Karpas-422 (cell line): ENCODE results near the gene IQSEC1. TPM values are rescaled to one million over a fixed set of nuclear protein-coding genes. Genes with fewer than 3 reads are reported as not detected.

ENCODE experiments used
- DNase-seq: peaks from one replicate; pipeline ENCODE4 v3.0.0-alpha.2; 2015
- H2AFZ ChIP-seq: fragments of 200-600 bp; sonication (generic); 2 replicates; pipeline ENCODE4 v1.6.1; 2014; ENCODE audit warnings: antibody characterized with exemption, low read length, mixed read lengths
- H3K27ac ChIP-seq: fragments of 200-600 bp; sonication (generic); 2 replicates; pipeline ENCODE4 v1.5.1; 2014; ENCODE audit warnings: mild to moderate bottlenecking, low read length, moderate library complexity
- H3K27me3 ChIP-seq: fragments of 200-600 bp; sonication (generic); 2 replicates; pipeline ENCODE4 v1.6.1; 2014; ENCODE audit warnings: low read length, mixed read lengths
- H3K36me3 ChIP-seq: fragments of 200-600 bp; sonication (generic); 2 replicates; pipeline ENCODE4 v1.6.1; 2014; ENCODE audit warnings: low read length, mixed read lengths; ENCODE audit not compliant: insufficient read depth
- H3K4me1 ChIP-seq: fragments of 200-600 bp; sonication (generic); 2 replicates; pipeline ENCODE4 v1.6.1; 2014; ENCODE audit warnings: mild to moderate bottlenecking, low read length, mixed read lengths
- H3K4me2 ChIP-seq: fragments of 200-600 bp; sonication (generic); 2 replicates; pipeline ENCODE4 v1.6.1; 2014; ENCODE audit warnings: low read length, low read depth, mild to moderate bottlenecking; ENCODE audit not compliant: poor library complexity, severe bottlenecking
- H3K4me3 ChIP-seq: fragments of 200-600 bp; sonication (generic); 2 replicates; pipeline ENCODE4 v1.5.1; 2014; ENCODE audit warnings: mild to moderate bottlenecking, antibody characterized with exemption, low read length, mixed read lengths
- H3K79me2 ChIP-seq: fragments of 200-600 bp; sonication (generic); 2 replicates; pipeline ENCODE4 v1.6.1; 2014; ENCODE audit warnings: mild to moderate bottlenecking, low read length, mixed read lengths
- H3K9ac ChIP-seq: fragments of 200-600 bp; sonication (generic); 2 replicates; pipeline ENCODE4 v1.6.0; 2014; ENCODE audit warnings: low read length
- H3K9me2 ChIP-seq: fragments of 200-600 bp; sonication (generic), shearing (Covaris generic); replicated peaks from 2 replicates; pipeline ENCODE4 v1.6.0; 2014; ENCODE audit warnings: mild to moderate bottlenecking, low read length, moderate library complexity; ENCODE audit not compliant: insufficient read depth
- H3K9me3 ChIP-seq: fragments of 300-700, 200-600 bp; sonication (generic); 2 replicates; pipeline ENCODE4 v1.6.1; 2014; ENCODE audit warnings: low read length, mixed read lengths
- H4K20me1 ChIP-seq: fragments of 200-600 bp; sonication (generic); 2 replicates; pipeline ENCODE4 v1.6.1; 2014; ENCODE audit warnings: mild to moderate bottlenecking, antibody characterized with exemption, low read length, low read depth; ENCODE audit not compliant: insufficient read depth
- total RNA-seq: library from RNA; depleted of rRNA; stranded (reverse); fragments of >200 nt; shearing (Covaris generic); gene quantifications from 2 replicates; pipeline ENCODE4 v1.2.3, GENCODE V29; 2014; ENCODE audit warnings: low replicate concordance

The IQSEC1 gene
- total RNA-seq, 1 experiment from 2014 or later = 4.7 TPM

DNA sequence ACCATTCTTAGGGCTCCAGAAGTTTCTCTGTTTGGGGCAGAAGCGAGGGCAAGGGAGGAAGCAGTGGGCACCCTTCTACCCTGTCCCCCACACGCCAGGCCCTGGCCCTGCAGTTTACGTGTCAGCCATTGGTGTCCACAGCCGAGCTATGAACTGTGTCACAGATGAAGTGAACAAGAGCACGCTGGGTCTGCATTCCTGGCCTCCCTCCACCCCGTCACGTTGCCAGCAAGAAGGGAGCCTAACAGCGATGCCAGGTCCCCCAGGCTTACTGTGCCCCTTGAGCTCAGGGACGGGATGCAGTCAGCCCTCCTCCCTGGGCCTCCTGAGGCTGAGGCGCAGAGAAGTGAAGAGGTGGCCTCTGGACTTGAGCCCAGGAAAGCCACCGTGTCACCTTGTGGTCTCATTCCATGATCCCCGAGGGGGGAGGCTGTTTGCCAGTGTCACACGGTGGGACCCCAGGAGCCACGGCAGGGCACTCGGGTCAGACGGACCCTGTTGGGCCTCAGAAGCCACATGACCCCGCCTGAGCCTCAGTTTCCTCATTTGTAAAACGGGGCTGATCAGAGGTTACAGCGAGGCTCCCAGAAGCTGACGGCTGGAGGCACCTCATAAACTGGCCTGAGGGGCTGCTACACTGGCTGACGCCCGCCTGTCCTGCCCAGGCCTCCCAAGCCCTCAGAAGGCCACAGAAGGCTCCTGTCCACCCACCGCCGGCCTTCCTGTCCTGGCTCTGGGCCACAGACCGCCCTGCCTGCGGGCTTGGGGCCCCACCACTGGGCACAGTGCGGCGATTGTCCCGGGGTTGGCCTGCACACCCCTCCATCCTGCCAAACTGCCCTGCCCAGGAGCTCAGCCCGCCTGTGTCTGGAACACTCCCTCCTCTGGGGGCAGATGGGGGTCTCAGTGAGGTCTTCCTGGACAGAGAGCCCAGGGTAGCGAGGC lies 18.6 kb downstream of the IQSEC1 start:
- Histone ChIP-seq H3K9me3 (no peaks in the 10 kb centered on the region), H3K9ac (no peak overlapping the region), H3K4me2 (no peak overlapping the region), H3K9me2 (no peaks in the 10 kb centered on the region), H2AFZ (no peak overlapping the region), H3K27ac (no peak overlapping the region), H3K27me3 (no peaks in the 10 kb centered on the region), H4K20me1 (peaks cover 55% of the 10 kb centered on the region), H3K36me3 (no peaks in the 10 kb centered on the region), H3K4me3 (no peak overlapping the region), H3K79me2 (no peaks in the 10 kb centered on the region), H3K4me1 (no peaks in the 10 kb centered on the region)
- DNase-seq = no peak

DNA sequence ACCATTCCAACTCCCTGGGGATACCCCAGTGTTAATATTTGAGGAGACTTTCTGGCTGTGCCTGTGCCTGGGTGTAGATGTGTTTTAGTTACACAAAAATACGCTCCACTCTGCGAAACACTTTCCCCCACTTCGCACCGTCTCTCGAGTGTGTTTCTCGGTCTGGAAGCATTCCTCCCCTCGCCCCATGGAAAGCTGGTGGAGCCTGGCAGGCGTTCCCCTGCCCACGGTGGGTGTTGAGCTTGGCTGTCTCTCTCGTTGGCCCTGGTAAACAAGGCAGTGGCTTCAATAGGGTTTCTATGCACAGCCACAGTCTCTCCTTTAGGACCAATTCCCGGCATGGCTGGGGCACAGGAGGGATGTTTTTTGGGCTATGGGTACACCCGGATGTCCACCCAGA lies 19.3 kb downstream of the IQSEC1 start:
- H3K79me2 ChIP-seq = no peaks in the 10 kb centered on the region
- no peaks in the 10 kb centered on the region for H3K27me3 ChIP-seq
- no peak overlapping the region for H3K9ac ChIP-seq
- no peaks in the 10 kb centered on the region for H3K4me1 ChIP-seq
- no peaks in the 10 kb centered on the region for H3K9me3 ChIP-seq
- no peaks in the 10 kb centered on the region for H3K36me3 ChIP-seq
- DNase-seq = no peak
- H3K4me3 ChIP-seq = no peak overlapping the region
- no peak overlapping the region for H3K4me2 ChIP-seq
- peaks cover 54% of the 10 kb centered on the region for H4K20me1 ChIP-seq
- no peaks in the 10 kb centered on the region for H3K9me2 ChIP-seq
- no peak overlapping the region for H2AFZ ChIP-seq
- H3K27ac ChIP-seq = no peak overlapping the region

DNA sequence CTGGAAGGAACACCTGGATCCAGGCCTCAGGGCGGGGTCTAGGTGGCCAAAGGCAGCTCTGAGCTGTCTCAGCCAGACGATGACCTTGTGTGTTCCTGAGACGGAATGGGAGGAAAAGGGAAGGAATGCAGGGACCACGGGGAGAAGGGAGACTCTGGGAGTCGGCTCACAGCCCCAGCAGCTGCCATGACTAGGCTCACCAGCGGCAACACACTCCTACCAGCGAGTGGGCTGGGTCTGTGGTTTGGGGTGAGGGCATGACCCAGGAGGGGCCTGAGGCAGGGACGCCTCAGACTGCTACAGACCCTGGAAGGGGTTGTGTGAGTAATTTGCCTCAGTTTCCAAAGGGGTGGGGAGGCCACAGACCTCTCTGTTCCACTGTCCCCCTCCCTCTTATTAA lies 19.8 kb downstream of the IQSEC1 start:
- Histone ChIP-seq H3K9me2 (no peaks in the 10 kb centered on the region), H3K4me1 (no peaks in the 10 kb centered on the region), H3K27me3 (no peaks in the 10 kb centered on the region), H3K9ac (no peak overlapping the region), H3K4me3 (no peak overlapping the region), H3K9me3 (no peaks in the 10 kb centered on the region), H3K79me2 (no peaks in the 10 kb centered on the region), H4K20me1 (peaks cover 53% of the 10 kb centered on the region), H3K27ac (no peak overlapping the region), H3K36me3 (no peaks in the 10 kb centered on the region), H3K4me2 (no peak overlapping the region), H2AFZ (no peak overlapping the region)
- no peak for DNase-seq

DNA sequence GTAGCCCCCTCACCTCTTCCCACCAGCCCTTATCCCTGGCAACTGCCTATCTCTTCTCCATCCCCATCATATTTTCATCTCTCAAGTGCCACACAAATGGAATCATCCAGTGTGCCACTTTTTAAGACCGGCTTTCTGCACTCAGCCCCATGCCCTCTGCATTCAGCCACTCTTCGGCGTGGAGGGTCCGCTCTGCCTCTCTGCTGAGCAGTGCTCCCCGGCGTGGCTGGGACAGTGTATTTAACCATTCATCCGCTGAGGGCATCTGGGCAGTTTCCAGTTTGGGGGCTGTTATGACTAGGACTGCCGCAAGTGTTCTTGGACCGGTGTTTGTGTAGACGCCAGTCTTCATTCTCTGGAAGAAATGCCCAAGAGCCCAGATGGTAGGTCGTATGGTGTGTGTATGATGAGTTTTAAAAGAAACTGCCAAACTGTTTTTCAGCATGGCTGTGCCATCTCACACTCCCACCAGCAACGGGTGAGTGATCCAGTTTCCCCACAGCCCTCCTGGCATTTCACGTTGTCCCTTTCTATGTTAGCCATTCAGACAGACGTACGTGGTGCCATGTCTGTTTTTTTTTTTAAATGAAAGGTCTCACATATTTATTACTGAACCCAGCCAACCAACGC lies 20.9 kb downstream of the IQSEC1 start:
- Histone ChIP-seq H3K4me2 (no peak overlapping the region), H3K4me3 (no peak overlapping the region), H3K36me3 (no peaks in the 10 kb centered on the region), H3K4me1 (peaks cover 9% of the 10 kb centered on the region), H3K9ac (no peak overlapping the region), H3K9me3 (no peaks in the 10 kb centered on the region), H3K9me2 (no peaks in the 10 kb centered on the region), H3K27me3 (no peaks in the 10 kb centered on the region), H3K79me2 (no peaks in the 10 kb centered on the region), H4K20me1 (peaks cover 56% of the 10 kb centered on the region), H2AFZ (no peak overlapping the region), H3K27ac (no peak overlapping the region)
- no peak for DNase-seq

DNA sequence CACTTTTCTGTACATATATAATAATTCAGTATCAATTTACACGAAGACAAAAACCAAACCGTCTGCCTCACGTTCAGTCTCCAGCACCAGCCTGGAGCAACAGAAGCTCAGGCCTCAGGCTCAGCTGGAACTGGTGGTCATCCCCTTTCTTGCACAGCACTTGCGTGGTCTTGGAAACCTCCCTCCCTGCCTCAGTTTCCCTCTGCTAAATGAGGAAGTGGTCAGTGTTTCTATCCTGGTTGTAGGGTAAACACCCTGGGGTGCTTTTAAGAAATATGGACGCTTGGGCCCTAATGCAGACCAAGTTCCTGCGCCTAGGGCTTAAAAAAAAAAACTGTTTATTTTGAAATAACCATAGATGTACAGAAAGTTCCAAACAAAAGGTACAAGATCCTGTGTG lies 21.6 kb downstream of the IQSEC1 start:
- peaks cover 57% of the 10 kb centered on the region for H4K20me1 ChIP-seq
- no peak overlapping the region for H2AFZ ChIP-seq
- H3K79me2 ChIP-seq = no peaks in the 10 kb centered on the region
- H3K9me3 ChIP-seq = no peaks in the 10 kb centered on the region
- H3K9me2 ChIP-seq = no peaks in the 10 kb centered on the region
- no peak overlapping the region for H3K9ac ChIP-seq
- peaks cover 17% of the 10 kb centered on the region for H3K4me1 ChIP-seq
- H3K4me2 ChIP-seq = no peak overlapping the region
- no peak overlapping the region for H3K27ac ChIP-seq
- no peaks in the 10 kb centered on the region for H3K36me3 ChIP-seq
- no peaks in the 10 kb centered on the region for H3K27me3 ChIP-seq
- no peak for DNase-seq
- H3K4me3 ChIP-seq = no peak overlapping the region

DNA sequence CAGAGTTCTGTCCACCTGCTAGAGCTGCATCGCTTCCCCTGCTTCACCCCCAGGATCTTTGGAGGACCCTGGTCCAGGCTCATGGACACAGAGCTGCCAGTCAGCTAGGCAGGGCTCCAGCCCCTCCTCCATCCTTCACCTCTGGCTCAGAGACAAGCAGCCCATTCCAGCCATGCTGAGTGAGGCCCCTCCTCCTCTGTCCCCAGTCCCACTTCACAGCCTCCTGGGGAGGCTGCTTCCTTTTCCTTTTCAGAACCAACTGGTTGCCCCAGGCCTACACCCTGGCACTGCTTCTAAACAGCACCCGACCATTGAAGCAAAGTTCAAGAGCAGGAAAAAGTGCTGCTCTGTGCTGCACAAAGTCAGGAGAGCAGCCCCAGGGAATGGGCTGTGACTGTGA lies 22.2 kb downstream of the IQSEC1 start:
- no peak overlapping the region for H2AFZ ChIP-seq
- H3K79me2 ChIP-seq = no peaks in the 10 kb centered on the region
- DNase-seq = no peak
- no peak overlapping the region for H3K4me2 ChIP-seq
- no peak overlapping the region for H3K27ac ChIP-seq
- H3K27me3 ChIP-seq = no peaks in the 10 kb centered on the region
- H3K4me3 ChIP-seq = no peak overlapping the region
- no peaks in the 10 kb centered on the region for H3K9me3 ChIP-seq
- H3K4me1 ChIP-seq = peaks cover 22% of the 10 kb centered on the region
- H3K9me2 ChIP-seq = no peaks in the 10 kb centered on the region
- peaks cover 57% of the 10 kb centered on the region for H4K20me1 ChIP-seq
- no peaks in the 10 kb centered on the region for H3K36me3 ChIP-seq
- H3K9ac ChIP-seq = no peak overlapping the region

DNA sequence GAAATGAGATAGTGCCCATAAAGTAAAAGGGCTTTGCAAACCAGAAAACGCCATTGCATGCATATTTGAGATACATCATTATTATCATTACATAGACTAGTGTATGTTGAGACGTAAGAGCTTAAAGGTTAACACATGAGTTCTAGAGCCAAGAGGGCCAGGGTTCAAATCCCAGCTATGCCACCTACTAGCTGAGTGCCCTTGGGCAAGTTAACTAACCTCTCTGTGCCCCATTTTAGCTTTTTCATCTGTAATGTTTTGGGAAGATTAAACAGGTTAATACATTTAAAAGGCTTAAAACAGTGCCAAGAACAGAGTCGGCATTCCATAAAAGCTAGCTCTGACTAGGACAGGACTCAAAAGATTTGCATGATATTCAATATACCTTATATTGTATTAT lies 22.8 kb downstream of the IQSEC1 start:
- Histone ChIP-seq H3K9ac (no peak overlapping the region), H3K9me2 (no peaks in the 10 kb centered on the region), H3K27me3 (no peaks in the 10 kb centered on the region), H3K9me3 (no peaks in the 10 kb centered on the region), H3K79me2 (no peaks in the 10 kb centered on the region), H3K4me3 (no peak overlapping the region), H3K27ac (no peak overlapping the region), H3K36me3 (no peaks in the 10 kb centered on the region), H3K4me2 (no peak overlapping the region), H4K20me1 (peaks cover 50% of the 10 kb centered on the region), H3K4me1 (peaks cover 28% of the 10 kb centered on the region), H2AFZ (no peak overlapping the region)
- DNase-seq = no peak

DNA sequence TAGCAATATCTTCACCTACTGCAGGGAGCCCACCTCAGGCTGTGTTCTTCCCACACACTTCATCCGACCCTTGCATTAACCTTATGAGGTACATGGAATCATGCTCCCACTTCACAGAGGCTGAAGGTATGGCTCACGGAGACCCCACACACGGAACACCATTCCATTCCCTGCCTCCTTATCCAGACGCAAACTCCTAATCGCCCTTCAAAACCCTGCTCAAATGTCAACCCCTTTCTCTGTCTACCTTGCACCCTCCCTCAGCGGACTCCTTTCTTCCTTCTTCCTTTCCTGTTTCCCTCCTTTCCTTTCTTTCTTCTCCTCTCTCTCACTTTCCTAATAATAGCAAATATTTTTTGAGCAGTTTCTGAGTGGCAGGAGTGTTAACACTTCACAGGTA lies 23.8 kb downstream of the IQSEC1 start:
- Histone ChIP-seq H3K27ac (no peak overlapping the region), H2AFZ (no peak overlapping the region), H3K4me1 (peaks cover 30% of the 10 kb centered on the region), H3K27me3 (no peaks in the 10 kb centered on the region), H3K9me2 (no peaks in the 10 kb centered on the region), H3K36me3 (no peaks in the 10 kb centered on the region), H3K79me2 (no peaks in the 10 kb centered on the region), H4K20me1 (peaks cover 53% of the 10 kb centered on the region), H3K4me2 (no peak overlapping the region), H3K9me3 (no peaks in the 10 kb centered on the region), H3K9ac (no peak overlapping the region), H3K4me3 (no peak overlapping the region)
- no peak for DNase-seq
